ENCODE measurements around the gene ZFYVE28. TPM values are rescaled to one million over a fixed set of nuclear protein-coding genes. Genes with fewer than 3 reads are reported as not detected.

The ZFYVE28 gene
- total RNA-seq, 2 experiments from 2014 or later: 6.1 to 6.3 TPM

GRCh38 chr4:2341911-2342652 lies 76.4 kb downstream of the ZFYVE28 start:
- POLR2A ChIA-PET: no interaction called here
- Mint-ChIP-seq H3K27ac (no peak overlapping the region), H3K4me3 (no peak overlapping the region), H3K36me3 (ENCODE audit: low read depth) (no peaks in the 10 kb centered on the region), H3K4me1 (ENCODE audit: low read depth) (peaks cover under 1% of the 10 kb centered on the region), H3K27me3 (ENCODE audit: low read depth) (no peaks in the 10 kb centered on the region), H3K9me3 (ENCODE audit: insufficient read depth) (peaks cover 11% of the 10 kb centered on the region)
- no peak for ATAC-seq
- peak; percentile 16 for DNase-seq
- CTCF ChIA-PET: no interaction called here

GRCh38 chr4:2341261-2341841 lies 77.1 kb downstream of the ZFYVE28 start:
- H3K36me3 Mint-ChIP-seq (ENCODE audit: low read depth): no peaks in the 10 kb centered on the region
- H3K4me3 Mint-ChIP-seq: no peak overlapping the region
- POLR2A ChIA-PET: no interaction called here
- H3K9me3 Mint-ChIP-seq (ENCODE audit: insufficient read depth): peaks cover 4% of the 10 kb centered on the region
- H3K4me1 Mint-ChIP-seq (ENCODE audit: low read depth): no peaks in the 10 kb centered on the region
- no peak for ATAC-seq
- DNase-seq: peak; percentile 16
- H3K27ac Mint-ChIP-seq: no peak overlapping the region
- H3K27me3 Mint-ChIP-seq (ENCODE audit: low read depth): no peaks in the 10 kb centered on the region
- CTCF ChIA-PET: no interaction called here

- no peaks in the 10 kb centered on the region for H3K27me3 Mint-ChIP-seq (ENCODE audit: low read depth)
- H3K4me3 Mint-ChIP-seq: no peak overlapping the region
- peaks cover 4% of the 10 kb centered on the region for H3K9me3 Mint-ChIP-seq (ENCODE audit: insufficient read depth)
- ATAC-seq (no peak), DNase-seq (peak; percentile 17)
- H3K36me3 Mint-ChIP-seq (ENCODE audit: low read depth): no peaks in the 10 kb centered on the region
- ChIA-PET CTCF (no interaction called here), POLR2A (no interaction called here)
- H3K27ac Mint-ChIP-seq: no peak overlapping the region
- H3K4me1 Mint-ChIP-seq (ENCODE audit: low read depth): no peaks in the 10 kb centered on the region
Observed at GRCh38 chr4:2340272-2341061, 78.0 kb downstream of the ZFYVE28 start.

- ATAC-seq: no peak
- DNase-seq: peak; percentile 6
- CTCF ChIA-PET: no interaction called here
- H3K27me3 Mint-ChIP-seq (ENCODE audit: low read depth): no peaks in the 10 kb centered on the region
- no peak overlapping the region for H3K4me3 Mint-ChIP-seq
- H3K9me3 Mint-ChIP-seq (ENCODE audit: insufficient read depth): no peaks in the 10 kb centered on the region
- no peak overlapping the region for H3K27ac Mint-ChIP-seq
- POLR2A ChIA-PET: no interaction called here
- no peaks in the 10 kb centered on the region for H3K4me1 Mint-ChIP-seq (ENCODE audit: low read depth)
- no peaks in the 10 kb centered on the region for H3K36me3 Mint-ChIP-seq (ENCODE audit: low read depth)
Observed at GRCh38 chr4:2339458-2340271, 78.8 kb downstream of the ZFYVE28 start.

- CTCF ChIA-PET: no interaction called here
Observed at GRCh38 chr4:2338754-2339457, 79.5 kb downstream of the ZFYVE28 start.

GRCh38 chr4:2337896-2338295 lies 80.5 kb downstream of the ZFYVE28 start:
- H3K4me3 Mint-ChIP-seq: no peak overlapping the region
- CTCF ChIA-PET: no interaction called here

More at GRCh38 chr4:2338754-2339457, 79.5 kb downstream of the ZFYVE28 start:
- POLR2A ChIA-PET: interaction anchor here (0.5 kb wide), 1 partner anchor 160 kb away, joined by 6 read pairs; no protein-coding TSS in a partner anchor
- no peaks in the 10 kb centered on the region for H3K27me3 Mint-ChIP-seq (ENCODE audit: low read depth)
- no peaks in the 10 kb centered on the region for H3K9me3 Mint-ChIP-seq (ENCODE audit: insufficient read depth)
- ATAC-seq (no peak), DNase-seq (no peak)
- H3K4me3 Mint-ChIP-seq: no peak overlapping the region
- H3K4me1 Mint-ChIP-seq (ENCODE audit: low read depth): no peaks in the 10 kb centered on the region
- H3K36me3 Mint-ChIP-seq (ENCODE audit: low read depth): no peaks in the 10 kb centered on the region
- no peak overlapping the region for H3K27ac Mint-ChIP-seq

GRCh38 chr4:2337131-2337723 lies 81.2 kb downstream of the ZFYVE28 start:
- H3K27ac Mint-ChIP-seq: no peak overlapping the region
- no peaks in the 10 kb centered on the region for H3K9me3 Mint-ChIP-seq (ENCODE audit: insufficient read depth)
- H3K36me3 Mint-ChIP-seq (ENCODE audit: low read depth): no peaks in the 10 kb centered on the region
- no peaks in the 10 kb centered on the region for H3K27me3 Mint-ChIP-seq (ENCODE audit: low read depth)
- H3K4me1 Mint-ChIP-seq (ENCODE audit: low read depth): no peaks in the 10 kb centered on the region
- ATAC-seq (no peak), DNase-seq (peak; percentile 7)
- CTCF ChIA-PET: no interaction called here
- POLR2A ChIA-PET: no interaction called here
- no peak overlapping the region for H3K4me3 Mint-ChIP-seq

More at GRCh38 chr4:2337896-2338295, 80.5 kb downstream of the ZFYVE28 start:
- Mint-ChIP-seq H3K4me1 (ENCODE audit: low read depth) (no peaks in the 10 kb centered on the region), H3K36me3 (ENCODE audit: low read depth) (no peaks in the 10 kb centered on the region), H3K27me3 (ENCODE audit: low read depth) (no peaks in the 10 kb centered on the region), H3K27ac (no peak overlapping the region), H3K9me3 (ENCODE audit: insufficient read depth) (no peaks in the 10 kb centered on the region)
- POLR2A ChIA-PET: no interaction called here
- DNase-seq: no peak
- ATAC-seq: no peak

- H3K36me3 Mint-ChIP-seq (ENCODE audit: low read depth): no peaks in the 10 kb centered on the region
- no peaks in the 10 kb centered on the region for H3K27me3 Mint-ChIP-seq (ENCODE audit: low read depth)
- H3K9me3 Mint-ChIP-seq (ENCODE audit: insufficient read depth): no peaks in the 10 kb centered on the region
- H3K4me1 Mint-ChIP-seq (ENCODE audit: low read depth): no peaks in the 10 kb centered on the region
- DNase-seq: no peak
- no peak overlapping the region for H3K4me3 Mint-ChIP-seq
- ChIA-PET POLR2A (no interaction called here), CTCF (no interaction called here)
- ATAC-seq: no peak
- H3K27ac Mint-ChIP-seq: no peak overlapping the region
Observed at GRCh38 chr4:2336659-2337058, 81.8 kb downstream of the ZFYVE28 start.

- H3K27ac Mint-ChIP-seq: no peak overlapping the region
Observed at GRCh38 chr4:2335729-2336101, 82.7 kb downstream of the ZFYVE28 start.

GRCh38 chr4:2334826-2335728 lies 83.4 kb downstream of the ZFYVE28 start:
- Mint-ChIP-seq H3K27ac (no peak overlapping the region), H3K27me3 (ENCODE audit: low read depth) (no peaks in the 10 kb centered on the region), H3K36me3 (ENCODE audit: low read depth) (no peaks in the 10 kb centered on the region), H3K9me3 (ENCODE audit: insufficient read depth) (no peaks in the 10 kb centered on the region), H3K4me3 (no peak overlapping the region), H3K4me1 (ENCODE audit: low read depth) (no peaks in the 10 kb centered on the region)
- ATAC-seq (no peak), DNase-seq (no peak)
- ChIA-PET POLR2A (no interaction called here), CTCF (no interaction called here)

More at GRCh38 chr4:2335729-2336101, 82.7 kb downstream of the ZFYVE28 start:
- no peaks in the 10 kb centered on the region for H3K27me3 Mint-ChIP-seq (ENCODE audit: low read depth)
- CTCF ChIA-PET: no interaction called here
- POLR2A ChIA-PET: no interaction called here
- ATAC-seq (no peak), DNase-seq (no peak)
- no peak overlapping the region for H3K4me3 Mint-ChIP-seq
- no peaks in the 10 kb centered on the region for H3K9me3 Mint-ChIP-seq (ENCODE audit: insufficient read depth)
- H3K36me3 Mint-ChIP-seq (ENCODE audit: low read depth): no peaks in the 10 kb centered on the region
- H3K4me1 Mint-ChIP-seq (ENCODE audit: low read depth): no peaks in the 10 kb centered on the region

Data from activated CD8-positive, alpha-beta T cell treated with anti-CD3 and anti-CD28 coated beads, Interleukin-2, amount 10 ng/mL, durations not matched to agents 7 days and 5 days (primary cell).